ENCODE data around the gene ABCD3.

Gene ABCD3

DNA sequence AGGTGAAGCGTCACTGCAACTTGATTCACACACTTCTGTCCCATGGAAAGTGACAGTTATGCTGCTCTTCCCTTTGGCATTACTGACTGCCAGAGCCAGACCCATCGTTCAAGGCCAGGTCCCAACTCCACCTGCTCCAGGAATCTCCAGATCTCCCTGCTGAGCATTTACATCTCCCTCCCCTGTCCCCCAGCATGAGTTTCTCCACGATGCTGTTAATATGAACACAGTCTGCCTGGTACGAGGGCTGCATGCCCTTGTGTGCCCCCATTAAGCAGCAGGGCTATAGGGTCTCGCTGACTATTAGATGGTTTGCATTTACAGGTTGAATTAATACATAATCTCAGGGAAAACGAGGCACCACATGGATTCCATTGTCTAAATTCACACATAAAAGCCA, 119.1 kb downstream of the ABCD3 start:
- no peak for TF ChIP-seq CTCF (IDR thresholded peaks at IDR 0.05; ENCODE audit: low read depth, low read length, missing control alignments)
- no peak overlapping the region for H3K4me3 ChIP-seq (replicated peaks; ENCODE audit: low read depth, low read length)
- no peak for DNase-seq (ENCODE audit: extremely low read depth, low read depth)

DNA sequence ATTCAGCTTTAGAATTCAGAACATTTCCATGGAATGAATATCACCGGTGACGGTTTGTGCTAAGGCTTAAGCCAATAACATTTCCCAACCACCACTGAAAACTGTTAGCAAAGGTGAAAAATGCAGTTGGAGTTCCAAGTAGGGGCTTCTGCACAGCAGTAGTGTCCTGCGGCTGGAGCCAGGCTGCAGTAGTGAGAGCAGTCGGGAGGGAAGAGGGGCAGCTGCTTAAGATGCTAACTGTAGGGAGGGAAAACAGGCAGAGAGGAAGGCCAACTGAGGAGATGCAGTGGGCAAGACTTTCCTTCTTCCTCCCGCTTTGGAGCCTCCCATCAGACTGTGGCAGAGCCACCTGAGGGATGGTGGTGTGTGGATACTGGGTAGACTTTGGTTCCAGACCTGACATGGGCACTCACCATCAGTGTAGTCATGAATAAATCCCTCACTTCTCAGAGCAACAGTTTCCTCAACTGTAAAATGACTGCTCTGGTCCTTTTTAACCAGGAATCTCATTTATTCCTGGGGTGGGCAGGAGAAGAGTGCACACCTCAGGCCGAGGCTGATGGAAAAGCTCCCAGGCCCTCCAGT, 120.1 kb downstream of the ABCD3 start:
- DNase-seq (ENCODE audit: extremely low read depth, low read depth), result no peak
- TF ChIP-seq CTCF (IDR thresholded peaks at IDR 0.05; ENCODE audit: low read depth, low read length, missing control alignments), result peak; percentile 15
- H3K4me3 ChIP-seq (replicated peaks; ENCODE audit: low read depth, low read length), result peak overlapping the region; percentile 80

DNA sequence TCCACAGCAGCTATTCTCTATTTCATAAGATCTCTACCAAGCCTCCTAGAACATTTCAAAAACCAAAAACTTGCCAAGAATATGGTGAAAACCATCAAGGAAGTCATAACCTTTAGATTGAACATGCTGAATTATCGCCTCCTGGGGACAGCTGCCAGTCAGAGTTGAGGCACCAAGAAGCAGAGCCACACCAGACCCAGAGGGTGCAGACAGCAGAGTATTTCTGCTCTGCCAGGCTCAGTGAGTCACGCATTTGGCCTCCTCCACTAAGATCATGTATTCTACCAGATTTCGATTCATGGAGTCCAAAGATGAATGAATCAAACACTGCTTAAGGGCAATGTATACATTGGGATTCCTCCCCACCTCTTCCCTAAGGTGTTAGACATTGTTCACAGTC, 121.3 kb downstream of the ABCD3 start:
- no peak for TF ChIP-seq CTCF (IDR thresholded peaks at IDR 0.05; ENCODE audit: low read depth, low read length, missing control alignments)
- DNase-seq (ENCODE audit: extremely low read depth, low read depth), result no peak
- peak overlapping the region; percentile 80 for H3K4me3 ChIP-seq (replicated peaks; ENCODE audit: low read depth, low read length)

DNA sequence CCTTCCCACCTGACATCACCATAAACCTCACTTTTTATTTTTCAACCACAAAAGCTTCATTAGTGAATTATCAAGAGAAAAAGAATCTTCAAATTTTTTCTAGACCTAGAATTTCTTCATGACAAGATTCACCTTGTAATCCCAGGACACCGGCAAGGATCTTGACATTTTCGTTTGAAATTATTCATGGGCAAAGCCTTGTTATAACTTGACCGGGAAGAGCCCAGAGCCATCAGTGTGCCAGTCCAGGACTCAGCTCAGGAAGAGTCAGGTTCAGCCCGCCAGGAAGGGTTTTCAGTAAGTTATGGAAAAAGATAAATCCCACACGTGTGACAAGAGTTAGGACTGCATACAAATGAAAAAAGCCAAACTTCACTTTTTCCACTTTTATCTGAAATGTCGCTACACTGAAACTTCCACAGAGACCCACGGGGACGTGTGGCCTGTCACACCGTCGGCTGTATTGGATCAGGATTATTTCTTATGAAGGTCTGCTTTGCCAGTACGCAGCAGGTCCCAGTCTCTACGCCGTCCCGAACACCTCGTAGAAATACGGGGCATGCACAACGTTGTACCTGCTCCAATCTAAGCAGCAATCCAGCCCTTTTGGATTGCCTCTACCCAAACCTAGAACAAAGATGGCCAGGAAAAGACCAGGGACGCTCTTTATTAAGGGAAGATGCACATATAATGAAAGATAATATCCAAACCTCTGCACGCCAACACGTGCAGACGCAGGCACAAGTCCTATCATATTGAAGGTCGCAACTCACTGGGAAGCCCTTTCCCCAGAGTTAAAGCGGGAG, 122.5 kb downstream of the ABCD3 start:
- H3K4me3 ChIP-seq (replicated peaks; ENCODE audit: low read depth, low read length), result peak overlapping the region; percentile 80
- no peak for TF ChIP-seq CTCF (IDR thresholded peaks at IDR 0.05; ENCODE audit: low read depth, low read length, missing control alignments)
- no peak for DNase-seq (ENCODE audit: extremely low read depth, low read depth)

DNA sequence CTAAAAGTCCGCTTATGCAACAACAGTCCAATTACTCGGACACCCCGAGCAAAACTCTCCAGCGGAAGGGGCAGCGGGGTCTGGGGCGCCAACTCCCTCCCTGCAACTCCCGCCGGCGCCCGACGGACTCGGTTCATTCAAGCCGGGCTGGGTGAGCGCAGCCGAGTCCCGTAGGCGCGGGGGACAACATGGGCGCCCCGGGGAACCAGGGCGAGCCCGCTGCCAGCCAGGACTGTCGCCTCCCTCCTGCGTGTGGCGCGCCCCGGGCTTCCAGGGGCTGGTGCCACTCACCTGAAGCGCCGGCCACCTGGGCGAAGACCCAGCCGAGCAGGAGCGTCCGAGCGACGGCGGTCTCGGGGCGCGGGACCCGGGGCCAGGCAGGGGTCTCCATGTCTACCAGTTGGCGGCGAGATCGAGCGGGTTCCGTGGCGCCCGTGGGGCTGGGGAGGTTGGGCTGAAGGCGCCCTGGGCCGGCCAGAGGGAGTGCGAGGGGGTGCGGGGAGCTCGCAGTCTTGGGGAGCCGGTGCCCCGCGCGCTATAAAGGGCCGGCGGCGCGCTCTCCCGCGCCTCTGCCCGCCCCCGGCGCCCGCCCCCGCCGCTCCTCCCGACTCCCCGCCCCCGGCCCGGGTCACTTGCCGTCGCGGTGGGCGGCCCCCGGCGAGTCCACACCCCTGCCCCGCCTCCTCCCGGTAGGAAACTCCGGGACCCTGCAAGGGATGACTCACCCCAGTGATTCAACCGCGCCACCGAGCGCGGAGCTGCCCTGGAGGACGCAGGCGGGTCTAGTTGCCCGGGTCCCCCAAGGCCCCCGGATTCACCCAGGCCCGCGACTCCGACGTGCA, 123.3 kb downstream of the ABCD3 start, which contains the start of gene F3:
Gene F3, minus strand, starts transcription at position 514 of the 842 bp plus-strand sequence. Its CDS starts 123 bp downstream, at position 391.
- no peak for TF ChIP-seq CTCF (IDR thresholded peaks at IDR 0.05; ENCODE audit: low read depth, low read length, missing control alignments)
- no peak for DNase-seq (ENCODE audit: extremely low read depth, low read depth)
- H3K4me3 ChIP-seq (replicated peaks; ENCODE audit: low read depth, low read length), result peak within 1 kb of the TSS; percentile 80

- peak overlapping the region; percentile 80 for H3K4me3 ChIP-seq (replicated peaks; ENCODE audit: low read depth, low read length)
These were observed 124.1 kb downstream of the ABCD3 start for GRCh38 chr1:94542088-94542870.

More at GRCh38 chr1:94542088-94542870, 124.1 kb downstream of the ABCD3 start:
- TF ChIP-seq CTCF (IDR thresholded peaks at IDR 0.05; ENCODE audit: low read depth, low read length, missing control alignments), result no peak
- DNase-seq (ENCODE audit: extremely low read depth, low read depth), result peak; percentile 75

Measured in HFF-Myc (cell line).